ENCODE results near the gene ANKRD28. TPM values are rescaled to one million over a fixed set of nuclear protein-coding genes. Genes with fewer than 3 reads are reported as not detected.

Gene ANKRD28
- total RNA-seq, 6 experiments from 2014 or later: 80.4 to 96.3 (median 90.4) TPM

GRCh38 chr3:15796331-15796730 is 1.4 kb downstream of the ANKRD28 start:
- H3K27me3 Mint-ChIP-seq (ENCODE audit: insufficient read depth): peaks cover 13% of the 10 kb centered on the region
- peaks cover 11% of the 10 kb centered on the region for H3K9me3 Mint-ChIP-seq
- no peak for DNase-seq
- peaks cover 63% of the 10 kb centered on the region for H3K4me1 Mint-ChIP-seq (ENCODE audit: low read depth)
- peak overlapping the region; percentile 98 for H3K27ac Mint-ChIP-seq
- H3K36me3 Mint-ChIP-seq (ENCODE audit: low read depth): peaks cover 53% of the 10 kb centered on the region
- no peak for TF ChIP-seq CTCF (IDR thresholded peaks at IDR 0.05)
- H3K4me3 Mint-ChIP-seq: peak overlapping the region; percentile 94

- peak; percentile 74 for DNase-seq
- H3K36me3 Mint-ChIP-seq (ENCODE audit: low read depth): peaks cover 58% of the 10 kb centered on the region
- H3K9me3 Mint-ChIP-seq: peaks cover 17% of the 10 kb centered on the region
- peak overlapping the region; percentile 94 for H3K4me3 Mint-ChIP-seq
- peaks cover 13% of the 10 kb centered on the region for H3K27me3 Mint-ChIP-seq (ENCODE audit: insufficient read depth)
- no peak for TF ChIP-seq CTCF (IDR thresholded peaks at IDR 0.05)
- H3K27ac Mint-ChIP-seq: peak overlapping the region; percentile 98
- H3K4me1 Mint-ChIP-seq (ENCODE audit: low read depth): peaks cover 63% of the 10 kb centered on the region
Observed at GRCh38 chr3:15795651-15796308, 2.0 kb downstream of the ANKRD28 start.

- DNase-seq: no peak
Observed at GRCh38 chr3:15794842-15795650, 2.7 kb downstream of the ANKRD28 start.

GRCh38 chr3:15794303-15794771 is 3.4 kb downstream of the ANKRD28 start:
- Mint-ChIP-seq H3K4me3 (peak overlapping the region; percentile 94), H3K36me3 (ENCODE audit: low read depth) (peaks cover 73% of the 10 kb centered on the region), H3K4me1 (ENCODE audit: low read depth) (peaks cover 60% of the 10 kb centered on the region), H3K9me3 (peaks cover 26% of the 10 kb centered on the region), H3K27ac (peak overlapping the region; percentile 98), H3K27me3 (ENCODE audit: insufficient read depth) (peaks cover 16% of the 10 kb centered on the region)
- TF ChIP-seq CTCF (IDR thresholded peaks at IDR 0.05): no peak
- DNase-seq: peak; percentile 75

More at GRCh38 chr3:15794842-15795650, 2.7 kb downstream of the ANKRD28 start:
- peaks cover 22% of the 10 kb centered on the region for H3K9me3 Mint-ChIP-seq
- H3K4me3 Mint-ChIP-seq: peak overlapping the region; percentile 94
- TF ChIP-seq CTCF (IDR thresholded peaks at IDR 0.05): peak; percentile 68
- H3K27me3 Mint-ChIP-seq (ENCODE audit: insufficient read depth): peaks cover 16% of the 10 kb centered on the region
- H3K27ac Mint-ChIP-seq: peak overlapping the region; percentile 98
- peaks cover 65% of the 10 kb centered on the region for H3K36me3 Mint-ChIP-seq (ENCODE audit: low read depth)
- peaks cover 63% of the 10 kb centered on the region for H3K4me1 Mint-ChIP-seq (ENCODE audit: low read depth)

GRCh38 chr3:15791525-15791924 is 6.3 kb downstream of the ANKRD28 start:
- DNase-seq: no peak
- Mint-ChIP-seq H3K27ac (peak overlapping the region; percentile 42; the same call in 1 of the 2 replicates), H3K27me3 (ENCODE audit: insufficient read depth) (peaks cover 6% of the 10 kb centered on the region), H3K4me1 (ENCODE audit: low read depth) (peaks cover 62% of the 10 kb centered on the region), H3K36me3 (ENCODE audit: low read depth) (peaks cover 88% of the 10 kb centered on the region), H3K9me3 (peaks cover 26% of the 10 kb centered on the region), H3K4me3 (peak overlapping the region; percentile 64)
- no peak for TF ChIP-seq CTCF (IDR thresholded peaks at IDR 0.05)

Measured in HFFc6 (cell line).